UCSD-AML1 (cell line): Measurements from ENCODE around the gene ELOA.

Experiments
- DNase-seq: peaks from one replicate; lab custom pipeline; 2025; ENCODE audit not compliant: unreplicated experiment; lab: John Stamatoyannopoulos, UW

Gene ELOA

DNA sequence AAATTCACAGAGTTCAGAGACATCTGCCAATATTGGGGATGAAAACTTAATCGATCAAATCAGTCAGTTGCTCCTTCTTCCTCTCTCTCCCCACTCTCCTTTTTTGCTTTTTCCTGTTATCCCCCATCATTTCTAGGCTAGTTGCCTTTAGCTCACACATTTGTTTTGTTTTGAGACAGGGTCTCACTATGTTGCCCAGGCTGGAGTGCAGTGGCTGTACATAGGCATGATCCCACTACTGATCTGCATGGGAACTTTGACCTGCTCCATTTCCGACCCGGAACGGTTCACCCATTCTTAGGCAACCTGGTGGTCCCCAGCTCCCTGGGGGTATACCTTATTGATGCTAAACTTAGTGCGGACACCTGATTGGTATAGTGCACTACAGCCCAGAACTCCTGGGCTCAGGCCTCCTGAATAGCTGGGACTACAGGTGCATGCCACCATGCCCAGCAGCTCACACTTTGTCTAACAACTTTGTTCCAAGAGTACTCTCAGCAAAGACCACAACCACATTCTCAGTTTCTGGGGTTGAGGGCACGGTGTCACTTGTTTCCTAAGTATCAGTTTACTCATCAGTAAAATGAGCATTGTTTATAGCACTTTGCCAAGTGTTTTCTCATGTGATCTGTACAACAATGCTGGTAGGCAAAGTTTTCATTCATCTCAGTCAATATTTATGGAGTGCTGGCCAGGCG, 6.7 kb upstream of the ELOA start:
- no peak for DNase-seq

DNA sequence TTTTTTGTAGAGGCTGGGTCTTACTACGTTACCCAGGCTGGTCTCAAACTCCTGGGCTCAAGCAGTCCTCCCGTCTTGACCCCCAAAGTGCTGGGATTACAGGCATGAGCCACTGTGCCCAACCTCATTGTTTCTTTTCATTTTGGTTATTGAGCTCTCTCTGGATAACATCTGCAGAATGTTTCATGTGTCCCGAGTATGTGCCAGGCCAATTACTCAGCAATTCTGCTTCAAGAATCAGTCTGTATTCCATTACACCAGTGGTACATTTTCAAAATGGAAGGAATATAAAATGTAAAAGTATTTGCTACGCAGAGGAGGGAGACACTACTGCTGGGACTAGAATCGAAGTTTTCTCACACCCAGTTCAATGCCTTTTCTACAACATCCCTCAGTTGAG, 1.7 kb upstream of the ELOA start:
- DNase-seq: no peak

DNA sequence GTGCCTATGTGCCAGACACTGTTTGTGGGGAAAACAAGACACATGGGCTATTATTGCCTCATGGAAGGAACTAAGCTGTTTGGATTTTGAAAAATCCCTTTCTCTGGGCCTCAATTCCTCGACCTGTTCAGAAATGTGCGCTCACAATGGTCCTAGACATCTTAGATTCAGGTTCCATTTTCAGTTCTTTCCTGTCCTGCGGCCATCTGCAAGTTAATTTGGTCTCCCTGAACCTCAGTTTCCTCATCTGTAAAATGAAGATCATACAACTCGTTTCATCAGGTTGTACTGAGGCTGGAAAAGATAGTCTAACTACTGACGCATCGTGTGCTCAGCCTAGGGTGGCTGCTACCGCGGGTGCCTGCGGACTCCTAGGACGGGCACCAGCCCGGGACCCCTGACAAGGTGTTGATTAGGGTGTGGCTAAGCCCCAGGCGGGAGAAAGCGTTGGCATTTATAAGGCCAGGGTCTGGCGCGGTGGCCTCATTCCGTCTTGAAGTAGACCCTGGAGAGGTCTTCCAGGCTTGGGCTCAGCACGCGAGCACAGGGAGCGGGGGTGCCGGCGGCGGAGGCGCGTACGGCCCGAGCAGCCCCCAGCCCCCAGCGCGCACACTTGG, 493 bp upstream of the ELOA start:
- DNase-seq: no peak

DNA sequence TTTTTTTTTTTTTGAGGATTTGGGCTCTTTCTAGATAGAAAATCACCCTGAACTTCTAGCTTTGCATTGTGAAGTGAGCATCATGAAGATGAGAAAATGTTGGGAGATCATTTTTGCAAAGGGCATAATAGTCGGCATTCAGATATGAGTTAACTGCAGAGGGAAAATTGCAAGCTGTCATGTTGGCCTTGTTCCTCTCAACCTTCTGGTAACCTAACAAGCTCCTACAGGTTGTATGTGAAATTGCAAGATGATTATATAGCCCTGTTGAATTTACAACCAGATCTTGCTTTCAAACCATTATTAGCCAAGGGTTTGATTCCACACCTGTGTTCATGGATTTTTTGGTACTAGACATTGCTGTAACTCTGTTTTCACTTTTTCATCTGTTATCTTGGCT, 2.2 kb downstream of the ELOA start:
- DNase-seq: no peak

DNA sequence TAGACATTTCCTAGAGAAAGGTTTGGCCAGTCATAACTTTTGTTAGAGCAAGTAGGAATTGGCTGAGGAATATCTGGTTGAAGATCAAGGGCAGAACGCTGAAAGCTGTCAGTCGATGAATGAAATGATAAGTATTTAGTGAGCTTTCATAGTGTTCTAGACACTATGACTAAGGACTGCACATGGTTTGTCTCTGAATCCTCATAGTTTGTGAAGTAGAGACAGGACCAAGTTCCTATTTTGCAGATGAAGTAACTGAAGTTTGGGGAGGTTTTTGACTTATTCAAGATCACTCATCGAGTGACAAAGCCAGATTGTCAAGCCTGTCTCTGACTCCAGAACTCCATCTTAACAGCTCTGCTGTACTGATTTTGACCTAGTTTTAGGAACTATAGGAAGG, 4.7 kb downstream of the ELOA start:
- no peak for DNase-seq

DNA sequence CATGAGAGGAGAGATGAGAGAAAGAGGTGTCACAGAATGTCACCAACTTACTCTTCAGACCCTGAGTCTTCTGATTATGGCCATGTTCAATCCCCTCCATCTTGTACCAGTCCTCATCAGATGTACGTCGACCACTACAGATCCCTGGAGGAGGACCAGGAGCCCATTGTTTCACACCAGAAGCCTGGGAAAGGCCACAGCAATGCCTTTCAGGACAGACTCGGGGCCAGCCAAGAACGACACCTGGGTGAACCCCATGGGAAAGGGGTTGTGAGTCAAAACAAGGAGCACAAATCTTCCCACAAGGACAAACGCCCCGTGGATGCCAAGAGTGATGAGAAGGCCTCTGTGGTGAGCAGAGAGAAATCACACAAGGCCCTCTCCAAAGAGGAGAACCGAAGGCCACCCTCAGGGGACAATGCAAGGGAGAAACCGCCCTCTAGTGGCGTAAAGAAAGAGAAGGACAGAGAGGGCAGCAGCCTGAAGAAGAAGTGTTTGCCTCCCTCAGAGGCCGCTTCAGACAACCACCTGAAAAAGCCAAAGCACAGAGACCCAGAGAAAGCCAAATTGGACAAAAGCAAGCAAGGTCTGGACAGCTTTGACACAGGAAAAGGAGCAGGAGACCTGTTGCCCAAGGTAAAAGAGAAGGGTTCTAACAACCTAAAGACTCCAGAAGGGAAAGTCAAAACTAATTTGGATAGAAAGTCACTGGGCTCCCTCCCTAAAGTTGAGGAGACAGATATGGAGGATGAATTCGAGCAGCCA, 8.0 kb downstream of the ELOA start:
- DNase-seq: peak; percentile 36

DNA sequence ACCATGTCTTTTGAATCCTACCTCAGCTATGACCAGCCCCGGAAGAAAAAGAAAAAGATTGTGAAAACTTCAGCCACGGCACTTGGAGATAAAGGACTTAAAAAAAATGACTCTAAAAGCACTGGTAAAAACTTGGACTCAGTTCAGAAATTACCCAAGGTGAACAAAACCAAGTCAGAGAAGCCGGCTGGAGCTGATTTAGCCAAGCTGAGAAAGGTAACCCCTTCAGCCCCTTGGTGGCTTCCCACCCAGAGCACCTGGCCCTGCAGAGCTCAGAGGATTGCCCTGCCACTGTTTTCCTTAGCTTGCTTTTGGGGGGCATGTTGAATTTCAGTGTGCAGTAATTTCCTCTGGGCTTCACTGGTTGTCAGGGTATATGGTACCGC, 8.5 kb downstream of the ELOA start:
- no peak for DNase-seq

DNA sequence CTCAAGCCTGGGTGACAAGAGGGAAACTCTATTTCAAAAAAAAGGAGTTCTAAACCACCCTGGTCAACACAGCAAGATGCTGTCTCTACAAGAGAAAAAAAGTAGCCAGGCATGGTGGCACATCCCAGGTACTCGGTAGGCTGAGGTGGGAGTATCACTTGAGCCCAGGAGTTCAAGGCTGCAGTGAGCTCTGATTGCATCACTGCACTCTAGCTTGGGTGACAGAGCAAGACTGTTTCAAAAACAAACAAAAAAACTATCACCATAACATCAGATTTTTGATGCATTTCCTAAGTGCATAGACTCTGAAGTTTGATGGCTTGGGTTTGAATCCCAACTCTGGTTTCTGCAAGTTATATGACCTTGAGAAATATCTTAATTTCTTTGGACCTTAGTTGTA, 9.6 kb downstream of the ELOA start:
- DNase-seq: no peak

DNA sequence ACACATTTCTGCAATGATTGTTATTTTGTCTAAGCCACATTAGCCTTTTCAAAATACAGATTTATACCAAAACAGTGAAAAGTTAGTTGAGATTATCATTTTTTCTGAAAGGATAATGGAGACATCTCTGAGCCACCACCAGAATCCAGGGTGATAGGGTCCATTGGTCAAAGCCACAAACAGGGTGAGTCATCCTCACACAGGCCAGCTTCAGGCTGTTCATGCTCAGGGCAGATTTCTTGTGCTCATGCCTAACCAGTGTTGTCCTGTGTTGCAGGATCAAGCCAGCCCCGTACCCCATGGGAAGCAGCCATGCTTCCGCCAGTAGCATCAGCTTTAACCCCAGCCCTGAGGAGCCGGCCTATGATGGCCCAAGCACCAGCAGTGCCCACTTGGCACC, 13.4 kb downstream of the ELOA start:
- no peak for DNase-seq

DNA sequence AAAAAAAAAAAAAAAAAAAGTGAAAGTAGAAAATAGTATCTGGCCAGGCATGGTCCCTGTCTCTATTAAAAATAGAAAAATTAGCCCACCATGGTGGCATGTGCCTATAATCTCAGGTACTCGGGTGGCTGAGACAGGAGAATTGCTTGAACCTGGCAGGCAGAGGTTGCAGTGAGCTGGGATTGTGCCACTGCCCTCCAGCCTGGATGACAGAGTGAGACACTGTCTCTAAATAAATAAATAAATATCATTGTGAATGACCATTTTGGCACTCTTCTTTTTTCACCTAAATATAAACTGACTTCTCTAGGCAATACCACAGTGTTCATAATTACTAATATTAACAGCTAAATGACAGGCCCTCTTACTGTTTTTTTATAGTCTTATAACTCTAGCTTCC, 14.5 kb downstream of the ELOA start:
- no peak for DNase-seq

DNA sequence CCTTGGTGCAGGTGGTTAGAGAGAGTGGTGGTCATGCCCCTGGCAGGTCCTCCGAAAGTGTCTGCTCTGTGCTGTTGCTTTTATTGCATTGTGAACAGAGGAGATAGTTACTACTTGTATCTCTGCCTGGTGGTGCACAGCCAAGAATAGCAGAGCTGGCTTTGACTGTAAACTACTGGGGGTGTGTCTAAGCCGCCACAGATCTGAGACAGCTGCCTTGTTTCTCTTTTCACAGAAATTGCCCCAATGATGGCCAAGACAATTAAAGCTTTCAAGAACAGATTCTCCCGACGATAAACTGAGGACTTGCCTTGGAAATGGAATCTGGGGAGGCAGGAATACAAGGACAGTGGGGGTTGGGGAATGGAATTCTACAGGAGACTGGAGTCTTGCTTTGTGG, 16.0 kb downstream of the ELOA start:
- no peak for DNase-seq

DNA sequence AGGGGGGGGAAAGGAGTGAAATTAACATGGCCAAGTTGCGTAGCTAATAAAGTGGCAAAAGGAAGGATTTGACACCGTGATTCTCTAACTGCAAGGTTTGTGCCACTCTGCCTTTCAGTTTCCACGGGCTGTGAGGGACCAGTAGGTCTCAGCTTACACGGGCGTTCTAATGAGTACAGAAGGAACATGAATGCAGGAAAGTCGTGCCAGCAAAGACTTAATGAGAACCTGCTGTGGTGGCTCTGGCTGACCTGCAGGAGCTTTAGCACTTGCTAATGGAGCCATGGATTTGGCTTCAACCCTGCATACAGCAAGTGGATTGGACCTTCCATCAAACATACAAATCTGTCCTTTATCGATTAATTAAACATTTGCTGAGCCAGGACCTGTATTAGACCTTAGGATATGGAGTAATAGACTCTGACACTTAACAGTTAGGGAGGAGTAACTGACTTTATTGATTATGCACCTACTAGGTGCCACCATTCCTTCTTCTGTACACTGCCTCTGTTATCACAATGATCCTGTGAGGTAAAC, 19.8 kb downstream of the ELOA start:
- no peak for DNase-seq

DNA sequence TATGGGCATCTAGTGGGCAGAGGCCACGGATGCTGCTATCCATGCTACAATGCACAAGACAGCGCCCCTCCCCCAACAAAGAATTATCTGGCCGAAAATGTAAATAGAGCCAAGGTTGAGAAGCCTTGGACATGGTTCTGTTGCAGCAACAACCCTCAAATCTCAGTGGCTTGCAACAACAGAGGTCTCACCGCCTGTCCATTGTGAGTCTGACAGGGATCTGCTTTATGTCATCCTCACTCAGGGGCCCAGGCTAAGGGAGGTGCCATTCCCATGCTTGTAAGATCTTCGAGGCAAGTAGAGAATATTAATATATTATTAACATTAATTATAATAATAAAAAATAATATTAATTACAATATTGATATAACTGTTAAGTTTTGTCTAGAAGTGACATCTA, 25.5 kb downstream of the ELOA start:
- DNase-seq: no peak

DNA sequence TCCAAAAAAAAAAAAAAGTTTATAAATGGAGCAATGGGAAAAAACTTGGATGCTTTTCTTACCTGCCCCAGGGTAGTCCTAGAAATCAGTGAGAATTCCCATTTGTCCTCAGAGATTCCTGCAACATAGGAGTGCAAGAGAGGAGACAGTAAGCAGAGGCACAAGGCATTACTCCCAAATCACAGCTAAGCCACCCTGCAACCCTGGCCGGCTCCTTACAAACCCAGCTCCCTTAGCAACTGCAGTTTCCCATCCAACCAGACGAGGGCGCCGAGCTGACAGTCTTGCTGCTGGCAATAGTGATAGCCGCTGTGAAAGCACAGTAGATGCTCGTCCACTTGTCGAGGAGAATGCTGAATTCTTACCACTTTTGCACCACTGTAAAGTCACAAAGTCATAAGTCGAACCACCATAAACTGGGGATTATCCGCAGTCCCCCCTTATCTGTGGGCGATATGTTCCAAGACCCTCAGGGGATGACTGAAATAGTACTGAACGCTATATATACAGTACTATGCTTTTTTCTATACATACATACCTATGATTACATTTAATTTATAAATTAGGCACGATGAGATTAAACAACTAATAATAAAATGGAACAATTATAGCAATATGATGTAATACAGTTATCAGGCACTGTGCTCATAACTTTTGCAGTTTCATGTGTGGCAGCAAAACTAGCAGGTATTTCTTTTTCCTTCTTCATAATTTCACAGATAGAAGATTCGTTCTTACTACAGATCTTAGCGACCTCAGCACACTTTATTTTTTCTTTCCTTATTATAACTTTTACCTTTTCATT, 29.0 kb downstream of the ELOA start:
- DNase-seq: peak; percentile 81

DNA sequence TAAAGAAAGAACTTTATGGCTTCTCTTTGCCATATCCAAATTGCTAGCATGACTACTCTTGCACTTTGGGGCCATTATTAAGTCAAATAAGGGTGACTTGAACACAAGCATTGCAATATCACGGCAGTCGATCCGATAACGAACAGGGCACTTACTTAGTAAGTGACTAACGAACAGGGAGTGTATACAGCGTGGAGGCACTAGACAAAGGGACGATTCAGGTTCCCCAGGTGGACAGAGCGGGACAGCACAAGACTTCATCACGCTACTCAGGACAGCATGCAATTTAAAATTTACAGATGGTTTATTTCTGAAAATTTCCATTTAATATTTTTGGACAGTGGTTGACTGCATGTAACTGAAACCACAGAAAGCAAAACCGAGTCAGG, 29.6 kb downstream of the ELOA start:
- DNase-seq: no peak

DNA sequence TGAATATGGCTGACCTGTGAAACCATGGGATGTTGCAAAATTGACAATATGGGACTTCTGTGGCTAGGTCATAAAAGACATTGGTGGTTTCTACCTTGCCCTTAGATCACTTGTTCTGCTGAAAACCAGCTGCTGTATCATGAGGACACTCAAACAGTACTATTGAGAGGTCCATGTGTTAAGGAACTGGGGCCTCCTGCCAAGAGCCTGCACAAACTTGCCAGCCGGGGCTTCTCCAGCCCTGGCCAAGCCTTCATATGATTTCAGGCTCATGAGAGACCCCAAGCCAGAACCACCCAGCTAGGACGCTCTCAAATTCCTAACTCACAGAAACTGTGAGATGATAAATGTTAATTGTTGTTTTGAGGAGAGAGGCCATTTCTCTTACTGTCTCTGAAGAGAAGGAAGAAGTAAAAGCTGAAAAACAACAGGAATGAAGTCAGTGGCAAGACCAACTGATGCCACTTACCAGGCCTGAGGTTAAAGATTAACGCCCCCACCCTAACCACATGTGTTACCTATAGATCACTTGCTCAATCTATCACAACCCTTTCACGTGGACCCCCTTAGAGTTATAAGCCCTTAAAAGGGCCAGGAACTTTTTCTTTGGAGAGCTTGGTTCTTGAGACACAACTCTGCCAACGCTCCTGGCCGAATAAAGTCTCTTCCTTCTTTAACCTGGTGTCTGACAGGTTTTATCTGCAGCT, 31.1 kb downstream of the ELOA start:
- no peak for DNase-seq

DNA sequence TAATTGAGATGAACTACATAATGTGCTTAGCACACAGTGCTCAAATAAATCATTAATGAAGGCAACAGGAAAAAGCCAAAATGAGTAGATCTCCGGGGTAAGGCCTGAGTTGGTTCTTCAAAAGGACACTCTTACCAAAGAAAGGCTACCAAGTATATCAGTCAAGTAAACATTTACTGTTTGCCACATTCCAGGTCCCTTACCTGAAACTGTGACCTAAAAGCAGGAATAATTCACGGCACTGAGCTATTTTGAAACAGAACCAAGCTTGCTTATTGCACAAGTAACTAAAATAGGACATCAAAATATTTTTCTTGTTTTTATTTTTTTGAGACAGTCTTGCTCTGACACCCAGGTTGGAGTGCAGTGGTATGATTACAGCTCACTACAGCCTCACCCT, 32.9 kb downstream of the ELOA start:
- DNase-seq: no peak

DNA sequence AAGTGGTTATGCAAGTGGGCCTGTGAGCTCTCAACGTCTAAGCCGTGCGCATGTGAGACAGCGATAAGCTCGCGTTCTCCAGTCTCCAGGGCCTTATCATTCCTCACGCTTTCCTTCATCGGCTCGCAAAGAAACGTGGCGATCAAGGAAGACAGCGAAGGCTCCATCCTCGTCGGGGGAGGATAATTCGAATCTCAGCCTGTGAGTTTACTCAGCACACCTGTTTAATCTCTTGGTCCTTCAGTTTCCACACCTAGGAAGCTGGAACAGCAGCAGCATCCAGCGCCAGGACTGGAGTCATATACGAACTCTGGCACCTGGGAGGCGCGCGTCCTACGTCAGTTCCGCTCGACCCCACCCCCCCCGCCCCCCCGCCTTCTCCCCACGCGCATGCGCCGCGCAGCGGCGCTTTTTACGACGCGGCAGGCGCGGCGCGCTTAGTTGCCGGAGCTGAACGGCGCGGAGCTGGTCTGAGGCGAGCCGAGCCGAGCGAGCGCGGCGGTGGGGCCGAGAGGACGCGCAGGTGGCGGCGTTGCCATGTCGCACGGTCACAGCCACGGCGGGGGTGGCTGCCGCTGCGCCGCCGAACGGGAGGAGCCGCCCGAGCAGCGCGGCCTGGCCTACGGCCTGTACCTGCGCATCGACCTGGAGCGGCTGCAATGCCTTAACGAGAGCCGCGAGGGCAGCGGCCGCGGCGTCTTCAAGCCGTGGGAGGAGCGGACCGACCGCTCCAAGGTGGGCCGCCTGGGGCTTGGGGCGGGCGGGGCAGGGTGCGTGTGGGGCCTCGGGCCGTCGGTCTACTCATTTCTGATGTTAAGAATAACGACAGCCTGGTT, 34.9 kb downstream of the ELOA start, which contains the start of gene PITHD1:
Gene PITHD1 (plus strand): TSS at position 440 of the 836 bp plus-strand sequence. CDS start 98 bp downstream, at position 538.
- DNase-seq: peak; percentile 89

DNA sequence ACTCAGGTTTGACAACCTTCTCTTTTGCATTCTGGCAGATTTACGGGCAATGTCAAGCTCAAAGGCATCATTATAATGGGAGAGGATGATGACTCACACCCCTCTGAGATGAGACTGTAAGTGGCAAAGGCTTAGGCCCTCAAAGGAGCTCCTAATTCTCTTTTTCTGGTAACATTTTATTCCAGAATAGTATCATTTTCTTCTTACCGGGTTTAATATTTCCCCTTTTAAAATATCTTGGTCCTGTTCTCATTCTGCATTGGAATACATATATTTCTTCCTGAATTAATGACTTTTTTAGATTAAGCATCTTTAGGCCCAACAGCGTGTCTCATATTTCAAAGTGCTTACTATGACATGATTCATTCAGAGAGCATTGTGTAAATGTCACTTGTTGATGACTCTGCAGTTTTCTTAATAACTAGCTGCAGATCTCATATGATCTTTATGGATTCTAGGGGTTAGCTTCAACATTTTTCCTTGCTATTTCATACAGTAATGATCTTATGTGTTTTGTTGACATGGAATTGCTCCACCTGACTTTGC, 36.6 kb downstream of the ELOA start:
- no peak for DNase-seq
